Neutrophil (primary cell): ENCODE measurements around the gene MAPK1.
"Not testable (repeated sequence)": the region's sequence is repeated elsewhere in the genome, so short reads cannot be mapped to it uniquely, and the experiment has no call there.

Experiments used
- H3K27ac ChIP-seq: fragments of 200-600 bp; sonication (generic); 2 replicates; pipeline ENCODE4 v1.5.1; 2016; ENCODE audit warnings: mild to moderate bottlenecking, moderate library complexity
- H3K27me3 ChIP-seq: fragments of 200-600 bp; sonication (generic); 2 replicates; pipeline ENCODE4 v1.6.0; 2016; ENCODE audit warnings: mild to moderate bottlenecking
- H3K36me3 ChIP-seq: fragments of 200-600 bp; sonication (generic); 2 replicates; pipeline ENCODE4 v1.5.1; 2017
- H3K4me1 ChIP-seq, 2 experiments: fragments of 200-600 bp in 1 of 2; sonication (generic) in 1 of 2; 1 replicate in 1 of 2; 2 replicates in 1 of 2; pipeline versions ENCODE4 v1.5.1 to v1.6.1; 2013 to 2016; ENCODE audit warnings: low read depth in 1 of 2, low read length in 1 of 2, mild to moderate bottlenecking in 1 of 2, moderate library complexity in 1 of 2; ENCODE audit not compliant: control insufficient read depth in 1 of 2, insufficient read depth in 1 of 2
- H3K4me3 ChIP-seq, 2 experiments: fragments of 200-600 bp in 1 of 2; sonication (generic) in 1 of 2; 1 replicate in 1 of 2; 2 replicates in 1 of 2; pipeline ENCODE4 v1.5.1; 2013 to 2016; ENCODE audit warnings: low read depth in 1 of 2, low read length in 1 of 2, mild to moderate bottlenecking in 1 of 2, moderate library complexity in 1 of 2
- H3K9me3 ChIP-seq: fragments of 200-600 bp; sonication (generic); 2 replicates; pipeline ENCODE4 v1.5.1; 2016
- TF ChIP-seq, protein P1 (sequence below): fragments of 200-600 bp; sonication (generic); IDR thresholded peaks from 2 replicates; pipeline ENCODE4 v1.5.1; 2016; ENCODE audit warnings: antibody characterized with exemption

The MAPK1 gene

DNA sequence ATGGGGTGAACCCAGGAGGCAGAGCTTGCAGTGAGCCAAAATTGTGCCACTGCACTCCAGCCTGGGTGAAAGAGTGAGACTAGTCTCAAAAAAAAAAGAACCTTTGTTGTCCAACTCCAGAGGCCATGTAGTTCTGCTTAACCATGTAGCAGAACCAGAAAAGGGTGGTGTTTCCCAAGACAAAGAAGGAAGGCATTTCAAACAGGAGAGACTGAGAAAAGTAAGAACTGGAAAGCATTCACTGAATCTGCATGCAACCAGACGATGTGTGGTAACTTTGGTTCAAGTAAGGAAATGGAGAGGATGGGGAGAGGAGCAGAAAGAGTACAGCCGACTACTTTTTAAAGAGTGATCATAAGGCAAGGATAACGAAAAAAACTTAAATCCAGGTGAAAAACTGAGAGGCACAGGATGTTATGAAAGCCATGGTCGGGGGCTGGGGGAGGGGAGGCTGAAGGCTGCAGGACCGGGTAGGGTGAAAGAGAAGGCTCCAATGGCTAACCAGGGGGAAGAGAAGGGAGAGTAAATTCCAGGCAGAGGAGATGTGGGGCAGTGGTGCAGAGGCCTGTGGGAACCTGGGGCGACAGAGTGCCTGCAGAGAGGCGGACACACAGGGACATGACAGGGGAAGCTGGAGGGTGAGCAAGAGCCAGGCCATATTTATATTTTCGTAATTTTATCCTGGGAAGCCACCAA lies 48.8 kb downstream of the MAPK1 start:
- Histone ChIP-seq H3K4me1 (peaks cover 65 to 78% of the 10 kb centered on the region in 2 experiments), H3K27ac (peak overlapping the region; percentile 98)

DNA sequence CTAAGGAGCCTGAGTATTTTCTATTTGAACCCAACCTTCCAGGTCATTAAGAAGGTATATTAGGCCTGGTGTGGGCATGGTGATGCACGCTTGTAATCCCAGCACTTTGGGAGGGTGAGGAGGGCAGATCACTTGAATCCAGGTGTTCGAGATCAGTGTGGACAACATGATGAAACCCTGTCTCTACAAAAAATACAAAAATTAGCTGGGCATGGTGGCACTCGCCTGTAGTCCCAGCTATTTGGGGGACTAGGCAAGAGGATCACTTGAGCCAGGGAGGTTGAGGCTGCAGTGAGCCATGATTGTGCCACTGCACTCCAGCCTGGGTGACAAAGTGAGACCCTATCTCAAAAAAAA lies 50.0 kb downstream of the MAPK1 start:
- Histone ChIP-seq H3K4me1 (peaks cover 60 to 79% of the 10 kb centered on the region in 2 experiments), H3K4me3 (peak overlapping the region; percentile 52 to 53), H3K27ac (peak overlapping the region; percentile 98)
- H3K27me3 ChIP-seq, H3K36me3 ChIP-seq, H3K9me3 ChIP-seq: not testable (repeated sequence)

More for the DNA sequence above, 48.8 kb downstream of the MAPK1 start:
- Histone ChIP-seq H3K4me3 (peak overlapping the region; percentile 52 to 53), H3K36me3 (no peaks in the 10 kb centered on the region), H3K9me3 (no peaks in the 10 kb centered on the region), H3K27me3 (no peaks in the 10 kb centered on the region)
- TF ChIP-seq, protein P1, sequence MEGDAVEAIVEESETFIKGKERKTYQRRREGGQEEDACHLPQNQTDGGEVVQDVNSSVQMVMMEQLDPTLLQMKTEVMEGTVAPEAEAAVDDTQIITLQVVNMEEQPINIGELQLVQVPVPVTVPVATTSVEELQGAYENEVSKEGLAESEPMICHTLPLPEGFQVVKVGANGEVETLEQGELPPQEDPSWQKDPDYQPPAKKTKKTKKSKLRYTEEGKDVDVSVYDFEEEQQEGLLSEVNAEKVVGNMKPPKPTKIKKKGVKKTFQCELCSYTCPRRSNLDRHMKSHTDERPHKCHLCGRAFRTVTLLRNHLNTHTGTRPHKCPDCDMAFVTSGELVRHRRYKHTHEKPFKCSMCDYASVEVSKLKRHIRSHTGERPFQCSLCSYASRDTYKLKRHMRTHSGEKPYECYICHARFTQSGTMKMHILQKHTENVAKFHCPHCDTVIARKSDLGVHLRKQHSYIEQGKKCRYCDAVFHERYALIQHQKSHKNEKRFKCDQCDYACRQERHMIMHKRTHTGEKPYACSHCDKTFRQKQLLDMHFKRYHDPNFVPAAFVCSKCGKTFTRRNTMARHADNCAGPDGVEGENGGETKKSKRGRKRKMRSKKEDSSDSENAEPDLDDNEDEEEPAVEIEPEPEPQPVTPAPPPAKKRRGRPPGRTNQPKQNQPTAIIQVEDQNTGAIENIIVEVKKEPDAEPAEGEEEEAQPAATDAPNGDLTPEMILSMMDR = no peak

DNA sequence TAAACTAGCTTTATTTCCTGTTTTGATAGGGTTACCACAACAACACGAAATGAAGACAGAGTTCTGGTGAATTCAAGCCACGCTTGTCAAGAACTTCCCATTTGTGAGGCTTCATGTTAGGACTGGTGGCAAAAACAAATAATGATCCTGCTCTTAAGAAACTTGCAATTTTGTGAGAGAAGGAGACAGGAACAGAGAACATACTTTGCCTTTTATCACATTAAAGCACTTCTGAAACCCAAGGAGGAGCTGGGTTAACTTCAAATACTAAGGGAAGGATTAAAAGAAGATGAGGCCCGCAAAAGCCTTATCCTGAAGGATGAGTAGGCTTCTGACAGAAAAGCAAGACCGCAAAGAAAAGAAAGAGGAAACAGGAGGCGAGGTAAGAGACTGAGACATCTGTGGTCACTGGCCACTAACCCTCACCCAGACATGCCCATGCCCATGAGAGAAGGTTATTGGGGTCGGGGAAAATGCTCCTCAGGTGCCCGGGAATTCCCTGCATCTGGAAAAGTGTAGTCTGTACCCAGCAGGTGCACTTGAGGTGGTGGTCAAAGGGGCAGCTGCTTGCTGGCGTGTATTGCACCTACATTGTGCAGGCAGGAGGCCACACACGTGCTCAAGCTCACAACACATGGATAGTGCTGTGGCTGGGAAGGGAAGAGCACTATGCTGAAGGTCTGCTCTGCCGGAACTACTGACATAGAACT lies 50.5 kb downstream of the MAPK1 start:
- no peaks in the 10 kb centered on the region for H3K9me3 ChIP-seq
- H3K36me3 ChIP-seq = no peaks in the 10 kb centered on the region
- H3K27me3 ChIP-seq = no peaks in the 10 kb centered on the region
- H3K4me1 ChIP-seq = peaks cover 60 to 82% of the 10 kb centered on the region in 2 experiments
- H3K27ac ChIP-seq = peak overlapping the region; percentile 98
- H3K4me3 ChIP-seq = peak overlapping the region; percentile 52 to 53
- TF ChIP-seq, protein P1 = peak; percentile 22

DNA sequence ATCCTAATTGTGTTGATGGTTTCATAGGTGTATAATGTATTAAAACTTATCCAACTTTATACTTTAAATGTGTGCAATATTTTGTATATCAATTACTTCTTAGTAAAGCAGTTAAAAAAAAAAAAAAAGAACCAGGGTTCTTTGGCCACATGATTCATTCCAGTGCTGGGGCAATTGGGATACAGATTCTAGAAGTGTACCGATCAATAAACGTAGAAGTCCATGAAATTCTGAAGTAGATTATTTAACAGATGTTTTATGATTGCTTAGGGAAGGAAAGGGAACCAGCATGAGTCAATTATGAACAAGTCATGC lies 51.0 kb downstream of the MAPK1 start:
- Histone ChIP-seq H3K4me3 (peak overlapping the region; percentile 52 to 53), H3K27ac (peak overlapping the region; percentile 98), H3K4me1 (peaks cover 60 to 83% of the 10 kb centered on the region in 2 experiments)

DNA sequence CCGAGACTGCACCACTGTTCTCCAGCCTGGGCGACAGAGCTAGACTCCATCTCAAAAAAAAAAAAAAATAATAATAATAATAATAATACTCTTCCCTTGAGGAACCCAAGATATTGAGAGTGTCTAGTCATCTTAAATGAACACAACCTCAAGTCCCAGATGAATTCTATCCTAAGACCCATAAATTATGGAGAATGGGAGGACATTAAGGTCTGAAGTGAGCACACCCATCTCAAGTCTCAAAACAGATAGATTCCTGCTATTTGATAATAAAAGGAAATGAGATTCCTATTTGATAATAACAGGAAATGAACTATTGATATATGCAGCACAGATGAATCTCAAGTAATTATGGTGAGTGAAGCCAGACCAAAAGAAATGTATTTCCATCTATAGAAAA lies 51.5 kb downstream of the MAPK1 start:
- peak overlapping the region; percentile 98 for H3K27ac ChIP-seq
- peaks cover 63 to 82% of the 10 kb centered on the region in 2 experiments for H3K4me1 ChIP-seq

More for the DNA sequence above, 51.0 kb downstream of the MAPK1 start:
- Histone ChIP-seq H3K27me3 (no peaks in the 10 kb centered on the region), H3K9me3 (no peaks in the 10 kb centered on the region), H3K36me3 (no peaks in the 10 kb centered on the region)
- TF ChIP-seq, protein P1 = no peak

More for the DNA sequence above, 51.5 kb downstream of the MAPK1 start:
- peak overlapping the region; percentile 52 to 53 for H3K4me3 ChIP-seq
- no peaks in the 10 kb centered on the region for H3K36me3 ChIP-seq
- H3K9me3 ChIP-seq = no peaks in the 10 kb centered on the region
- H3K27me3 ChIP-seq = no peaks in the 10 kb centered on the region
- TF ChIP-seq, protein P1 = no peak
